Vagina (tissue), 2 donors: Measurements from ENCODE around the gene LGR4. TPM values are rescaled to one million over a fixed set of nuclear protein-coding genes. Genes with fewer than 3 reads are reported as not detected.
"Not testable (repeated sequence)": the region's sequence is repeated elsewhere in the genome, so short reads cannot be mapped to it uniquely, and the experiment has no call there.

Source experiments
- DNase-seq, 2 donors: peaks; one replicate each; pipeline ENCODE4 v3.0.0-alpha.2; 2017; ENCODE audit errors: extremely low spot score in 2 of 2
- H3K27ac ChIP-seq: fragments of 200-600 bp; sonication (generic); one replicate; pipeline ENCODE4 v1.5.1; 2019
- H3K27me3 ChIP-seq: fragments of 200-600 bp; sonication (generic); one replicate; pipeline ENCODE4 v1.5.1; 2019
- H3K36me3 ChIP-seq, 2 donors: fragments of 200-600 bp; sonication (generic); one replicate each; pipeline ENCODE4 v1.5.1; 2017 to 2019
- H3K4me1 ChIP-seq: fragments of 200-600 bp; sonication (generic); one replicate; pipeline ENCODE4 v1.5.1; 2019
- H3K4me3 ChIP-seq, 2 donors: fragments of 200-600 bp; sonication (generic); 1 replicate in 1 of 2; 2 replicates in 1 of 2; pipeline ENCODE4 v1.5.1; 2016 to 2019
- H3K9me3 ChIP-seq: fragments of 200-600 bp; sonication (generic); one replicate; pipeline ENCODE4 v1.5.1; 2019
- POLR2A ChIP-seq, 2 donors: fragments of 450-650 bp; IDR thresholded peaks; one replicate each; pipeline ENCODE4 v1.6.1; 2017; ENCODE audit warnings: antibody characterized with exemption in 2 of 2, mild to moderate bottlenecking in 2 of 2, moderate library complexity in 2 of 2
- POLR2AphosphoS5 ChIP-seq, 2 donors: sonication (generic); formaldehyde crosslinking; IDR thresholded peaks; one replicate each; pipeline ENCODE4 v1.9.0; 2017; ENCODE audit warnings: antibody characterized with exemption in 2 of 2, mild to moderate bottlenecking in 2 of 2, low read depth in 1 of 2; ENCODE audit not compliant: insufficient read depth in 1 of 2
- intact Hi-C: fragments of 100-400 bp; cut with DNase I; formaldehyde crosslinking; loops from one replicate; pipeline ENCODE4 v1.15.1; 2023
- total RNA-seq: library from RNA; depleted of rRNA; stranded (reverse); fragments of >200 nt; gene quantifications from one replicate; pipeline ENCODE4 v1.2.3, GENCODE V29; 2016
- TF ChIP-seq, protein P1 (sequence below), 3 experiments: fragments of 450-650 bp in 2 of 3; fragments of 200-600 bp in 1 of 3; sonication (generic) in 1 of 3; IDR thresholded peaks; one replicate each; pipeline ENCODE4 v1.5.1; 2017 to 2019; ENCODE audit warnings: antibody characterized with exemption in 3 of 3, mild to moderate bottlenecking in 2 of 3, moderate library complexity in 2 of 3

The LGR4 gene
- 65.6 TPM for total RNA-seq

DNA sequence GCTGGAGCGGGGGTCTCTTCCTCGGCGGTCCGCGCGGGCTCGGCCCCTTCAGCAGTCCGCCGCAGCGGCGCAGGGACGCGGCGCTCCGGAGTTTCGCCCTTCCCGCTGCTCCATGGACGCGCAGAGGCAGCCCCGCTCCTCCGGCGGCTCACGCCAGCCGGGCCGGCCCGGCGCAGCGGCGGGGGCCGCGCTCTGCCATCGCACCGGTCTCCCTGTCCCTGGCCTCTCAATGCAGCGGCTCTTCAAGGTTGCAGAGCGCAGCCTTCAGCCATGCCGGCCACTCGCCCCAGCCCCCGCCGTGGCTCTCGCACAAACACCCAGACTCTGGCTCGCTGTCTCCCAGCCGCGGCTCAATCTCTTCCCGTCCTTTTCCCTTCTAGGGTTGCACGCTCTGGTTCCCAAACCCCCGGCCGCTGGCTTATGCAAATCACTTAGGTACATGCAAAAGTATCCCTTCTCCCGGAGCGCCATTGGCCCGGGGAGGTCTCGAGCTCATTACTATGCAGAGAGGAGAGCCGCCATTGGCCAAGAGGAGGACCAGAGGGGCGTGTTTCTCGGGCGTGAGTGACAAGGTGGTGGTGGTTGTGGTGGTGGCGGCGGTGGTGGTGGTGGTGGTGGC is at the start of gene LGR4:
Gene LGR4, minus strand, starts transcription at position 393 of the 619 bp plus-strand sequence. CDS start 488 bp downstream, outside the sequence.
- TF ChIP-seq POLR2AphosphoS5 (IDR thresholded peaks at IDR 0.05; ENCODE audit: insufficient read depth in 1 of 2, low read depth in 1 of 2) (peak; percentile 76 to 81), POLR2A (IDR thresholded peaks at IDR 0.05) (peak in 1 of 2 donors; percentile 64)
- TF ChIP-seq, protein P1, sequence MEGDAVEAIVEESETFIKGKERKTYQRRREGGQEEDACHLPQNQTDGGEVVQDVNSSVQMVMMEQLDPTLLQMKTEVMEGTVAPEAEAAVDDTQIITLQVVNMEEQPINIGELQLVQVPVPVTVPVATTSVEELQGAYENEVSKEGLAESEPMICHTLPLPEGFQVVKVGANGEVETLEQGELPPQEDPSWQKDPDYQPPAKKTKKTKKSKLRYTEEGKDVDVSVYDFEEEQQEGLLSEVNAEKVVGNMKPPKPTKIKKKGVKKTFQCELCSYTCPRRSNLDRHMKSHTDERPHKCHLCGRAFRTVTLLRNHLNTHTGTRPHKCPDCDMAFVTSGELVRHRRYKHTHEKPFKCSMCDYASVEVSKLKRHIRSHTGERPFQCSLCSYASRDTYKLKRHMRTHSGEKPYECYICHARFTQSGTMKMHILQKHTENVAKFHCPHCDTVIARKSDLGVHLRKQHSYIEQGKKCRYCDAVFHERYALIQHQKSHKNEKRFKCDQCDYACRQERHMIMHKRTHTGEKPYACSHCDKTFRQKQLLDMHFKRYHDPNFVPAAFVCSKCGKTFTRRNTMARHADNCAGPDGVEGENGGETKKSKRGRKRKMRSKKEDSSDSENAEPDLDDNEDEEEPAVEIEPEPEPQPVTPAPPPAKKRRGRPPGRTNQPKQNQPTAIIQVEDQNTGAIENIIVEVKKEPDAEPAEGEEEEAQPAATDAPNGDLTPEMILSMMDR (IDR thresholded peaks at IDR 0.05): no peak
- Histone ChIP-seq H3K27me3 (no peaks in the 10 kb centered on the region), H3K9me3 (no peaks in the 10 kb centered on the region), H3K4me3 (peak within 1 kb of the TSS; percentile 81 to 88), H3K36me3 (no peaks in the 10 kb centered on the region), H3K27ac (peak within 1 kb of the TSS; percentile 86), H3K4me1 (peaks cover 42% of the 10 kb centered on the region)
- intact Hi-C loops: no loop called here
- peak; percentile 97 to 98 for DNase-seq

DNA sequence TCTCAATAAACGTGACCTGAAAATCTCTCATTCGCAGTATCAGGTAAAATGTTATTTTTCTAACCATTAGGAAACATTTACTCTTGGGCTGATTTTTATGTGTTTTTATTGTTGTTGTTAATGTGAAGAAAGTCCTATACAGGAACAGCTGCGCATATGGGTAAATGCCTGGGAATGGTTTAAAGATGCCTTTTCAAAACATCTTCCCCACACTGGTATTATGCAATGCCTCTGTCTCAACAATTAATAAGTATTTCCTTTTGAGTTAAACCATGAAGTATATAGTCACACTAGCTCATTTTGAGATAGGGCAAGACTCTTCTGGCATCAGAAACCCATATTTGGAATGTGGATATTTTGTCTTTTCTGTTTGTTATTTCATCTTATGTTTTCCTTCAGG is 47.6 kb upstream of the LGR4 start:
- no peaks in the 10 kb centered on the region for H3K36me3 ChIP-seq
- no peak overlapping the region for H3K27ac ChIP-seq
- no peaks in the 10 kb centered on the region for H3K9me3 ChIP-seq
- H3K4me3 ChIP-seq: no peak overlapping the region
- TF ChIP-seq POLR2A (IDR thresholded peaks at IDR 0.05): no peak
- DNase-seq: no peak
- H3K27me3 ChIP-seq: no peaks in the 10 kb centered on the region
- intact Hi-C loops: no loop called here
- H3K4me1 ChIP-seq: no peaks in the 10 kb centered on the region

DNA sequence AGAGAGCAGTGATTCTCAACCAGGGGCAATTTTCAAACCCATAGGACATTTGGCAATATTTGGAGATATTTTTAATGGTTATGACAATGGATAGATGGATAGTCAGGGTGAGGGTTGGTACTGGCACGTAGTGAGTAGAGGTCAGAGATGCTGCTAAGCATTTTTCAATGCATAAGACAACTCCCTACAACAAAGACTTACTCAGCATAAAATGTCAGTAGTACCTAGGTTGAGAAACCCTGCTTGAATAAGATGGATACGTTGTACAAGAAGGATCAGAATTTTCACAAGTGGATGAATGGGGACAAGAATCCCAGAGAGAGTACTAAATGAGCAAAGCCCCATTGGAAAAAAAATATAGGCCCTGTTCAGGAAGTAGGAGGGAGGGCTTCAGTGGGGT is 45.9 kb upstream of the LGR4 start:
- intact Hi-C loops: loop anchor here (10.0 kb wide), 1 partner anchor 586 kb away; the partner anchor contains the start of genes KIF18A and METTL15
- DNase-seq: no peak
- Histone ChIP-seq H3K36me3 (no peaks in the 10 kb centered on the region), H3K4me1 (no peaks in the 10 kb centered on the region), H3K27me3 (no peaks in the 10 kb centered on the region), H3K27ac (no peak overlapping the region), H3K9me3 (no peaks in the 10 kb centered on the region), H3K4me3 (no peak overlapping the region)
- TF ChIP-seq POLR2A (IDR thresholded peaks at IDR 0.05): no peak
- TF ChIP-seq, protein P1 (IDR thresholded peaks at IDR 0.05): no peak
- TF ChIP-seq POLR2AphosphoS5 (IDR thresholded peaks at IDR 0.05; ENCODE audit: insufficient read depth in 1 of 2, low read depth in 1 of 2): no peak

GRCh38 chr11:27517490-27517889 is 44.9 kb upstream of the LGR4 start:
- H3K36me3 ChIP-seq, H3K4me1 ChIP-seq: not testable (repeated sequence)
- intact Hi-C loops: loop anchor here (10.0 kb wide), 1 partner anchor 587 kb away; the partner anchor contains the start of genes KIF18A and METTL15

DNA sequence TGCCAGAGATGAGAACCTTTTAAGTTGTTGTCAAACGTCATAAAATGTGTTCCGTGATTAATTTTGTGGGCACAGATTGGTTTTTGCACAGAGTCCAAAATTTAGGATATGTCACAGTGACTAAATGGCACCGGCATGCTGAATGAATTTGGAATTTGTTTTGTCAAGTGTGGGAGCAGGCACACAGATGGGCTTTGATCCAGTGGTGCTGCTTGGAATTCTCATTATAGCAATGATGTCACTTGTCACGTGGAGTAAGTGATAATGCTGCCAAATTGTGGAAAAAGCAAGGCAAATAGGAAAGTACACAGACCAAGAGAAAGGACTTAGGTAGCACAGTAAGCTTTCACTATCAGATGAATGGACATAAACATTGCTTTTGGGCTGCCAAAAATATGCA is 42.0 kb upstream of the LGR4 start:
- H3K4me1 ChIP-seq: no peaks in the 10 kb centered on the region
- no peak for DNase-seq
- H3K36me3 ChIP-seq: no peaks in the 10 kb centered on the region
- no peaks in the 10 kb centered on the region for H3K9me3 ChIP-seq
- no peak overlapping the region for H3K27ac ChIP-seq
- TF ChIP-seq, protein P1 (IDR thresholded peaks at IDR 0.05): no peak
- no peak for TF ChIP-seq POLR2AphosphoS5 (IDR thresholded peaks at IDR 0.05; ENCODE audit: insufficient read depth in 1 of 2, low read depth in 1 of 2)
- TF ChIP-seq POLR2A (IDR thresholded peaks at IDR 0.05): no peak
- intact Hi-C loops: loop anchor here (10.0 kb wide), 1 partner anchor 590 kb away; the partner anchor contains the start of genes KIF18A and METTL15
- no peak overlapping the region for H3K4me3 ChIP-seq
- no peaks in the 10 kb centered on the region for H3K27me3 ChIP-seq

More at GRCh38 chr11:27517490-27517889, 44.9 kb upstream of the LGR4 start:
- not testable (repeated sequence) for H3K27me3 ChIP-seq, H3K4me3 ChIP-seq, H3K27ac ChIP-seq, H3K9me3 ChIP-seq, DNase-seq

DNA sequence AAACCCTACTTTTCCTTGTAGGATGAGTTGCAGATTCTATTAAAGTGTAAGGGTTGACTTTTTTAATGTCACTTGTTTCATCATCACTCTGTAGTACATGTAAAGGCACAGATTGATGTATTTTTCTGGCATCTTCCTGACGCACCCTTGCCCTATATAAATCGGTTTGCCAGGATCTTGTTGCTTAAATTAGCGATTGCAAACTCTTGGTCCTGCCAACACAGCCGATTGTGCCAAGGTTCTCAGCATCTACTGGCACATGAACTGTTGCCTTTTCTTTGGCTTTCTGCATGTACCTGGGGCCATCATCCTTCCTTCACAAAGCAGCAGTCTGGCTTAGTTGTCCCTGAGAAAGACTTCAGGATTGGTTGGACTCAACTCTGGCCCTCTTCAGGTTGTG is 41.5 kb upstream of the LGR4 start:
- no peak overlapping the region for H3K27ac ChIP-seq
- H3K9me3 ChIP-seq: no peaks in the 10 kb centered on the region
- no peaks in the 10 kb centered on the region for H3K36me3 ChIP-seq
- no peaks in the 10 kb centered on the region for H3K27me3 ChIP-seq
- TF ChIP-seq POLR2A (IDR thresholded peaks at IDR 0.05) (no peak), POLR2AphosphoS5 (IDR thresholded peaks at IDR 0.05; ENCODE audit: insufficient read depth in 1 of 2, low read depth in 1 of 2) (peak in 1 of 2 donors; percentile 4)
- H3K4me1 ChIP-seq: no peaks in the 10 kb centered on the region
- intact Hi-C loops: loop anchor here (10.0 kb wide), 1 partner anchor 591 kb away; the partner anchor contains the start of genes KIF18A and METTL15
- H3K4me3 ChIP-seq: no peak overlapping the region
- no peak for DNase-seq
